ENCODE results near the gene ATP6V0B.
A peak's percentile ranks its signal among the peaks of the same experiment; 100 is the strongest.

Gene ATP6V0B

DNA sequence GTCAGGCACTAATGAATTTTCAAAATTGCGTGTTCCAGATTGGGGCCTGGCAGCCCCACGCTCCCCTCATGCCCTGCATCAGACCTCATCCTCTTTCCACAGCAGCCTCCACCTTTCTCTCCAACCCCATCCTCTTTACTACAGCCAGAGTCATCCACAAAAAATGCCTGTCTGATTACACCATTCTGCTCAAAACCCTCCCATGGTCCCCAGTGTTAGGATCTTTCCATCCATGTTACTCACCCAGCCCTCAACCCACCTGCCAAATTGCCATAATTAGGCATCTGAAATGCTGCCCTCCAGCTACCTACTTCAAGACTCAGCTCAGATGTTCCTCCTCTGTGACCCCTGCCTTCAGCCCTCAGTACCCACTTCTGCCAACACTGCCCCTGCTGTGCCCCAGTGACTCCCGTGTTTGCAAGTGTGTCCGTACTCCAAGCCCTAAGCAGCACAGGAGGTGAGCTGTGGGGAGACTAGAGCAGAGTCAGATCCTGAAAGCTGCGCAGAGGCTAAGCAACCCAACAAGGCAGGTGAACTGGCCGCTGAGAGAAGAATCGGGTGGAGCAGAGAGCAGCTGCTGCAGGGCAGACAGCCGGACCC lies 41.9 kb upstream of the ATP6V0B start:
- Histone ChIP-seq H2BK5ac (ENCODE audit: low read length) (no peak overlapping the region), H3K9ac (ENCODE audit: low read length) (peak overlapping the region; percentile 77), H3K4me3 (ENCODE audit: low read length) (peak overlapping the region; percentile 60), H4K8ac (ENCODE audit: low read depth, low read length) (no peak overlapping the region), H3K56ac (ENCODE audit: low read length) (peak overlapping the region; percentile 84), H3K36me3 (ENCODE audit: control insufficient read depth, insufficient read depth, low read length) (no peaks in the 10 kb centered on the region), H3K4me1 (ENCODE audit: control insufficient read depth, low read depth, low read length) (peaks cover 11% of the 10 kb centered on the region), H2BK15ac (replicated peaks; ENCODE audit: low read depth) (no peak overlapping the region), H3K18ac (ENCODE audit: low read length) (no peak overlapping the region), H3K4ac (ENCODE audit: low read depth, low read length) (no peak overlapping the region), H2AK5ac (ENCODE audit: low read length) (peak overlapping the region; percentile 69), H3K23ac (ENCODE audit: low read length) (no peak overlapping the region), H2BK120ac (ENCODE audit: low read depth, low read length) (no peak overlapping the region), H3K79me2 (ENCODE audit: control insufficient read depth, insufficient read depth, low read length) (no peaks in the 10 kb centered on the region), H3K27ac (ENCODE audit: low read depth, low read length) (no peak overlapping the region), H3K27me3 (ENCODE audit: insufficient read depth, low read length, poor library complexity) (no peaks in the 10 kb centered on the region), H3K79me1 (ENCODE audit: low read length) (no peaks in the 10 kb centered on the region), H4K5ac (ENCODE audit: low read length) (no peak overlapping the region), H3K4me2 (ENCODE audit: low read length) (peak overlapping the region; percentile 89)
- no CpG with 5 or more reads among the region's 8 CpGs for WGBS (ENCODE audit: extremely low coverage, insufficient coverage, low lambda C conversion rate)
- DNase-seq: peak; percentile 65

DNA sequence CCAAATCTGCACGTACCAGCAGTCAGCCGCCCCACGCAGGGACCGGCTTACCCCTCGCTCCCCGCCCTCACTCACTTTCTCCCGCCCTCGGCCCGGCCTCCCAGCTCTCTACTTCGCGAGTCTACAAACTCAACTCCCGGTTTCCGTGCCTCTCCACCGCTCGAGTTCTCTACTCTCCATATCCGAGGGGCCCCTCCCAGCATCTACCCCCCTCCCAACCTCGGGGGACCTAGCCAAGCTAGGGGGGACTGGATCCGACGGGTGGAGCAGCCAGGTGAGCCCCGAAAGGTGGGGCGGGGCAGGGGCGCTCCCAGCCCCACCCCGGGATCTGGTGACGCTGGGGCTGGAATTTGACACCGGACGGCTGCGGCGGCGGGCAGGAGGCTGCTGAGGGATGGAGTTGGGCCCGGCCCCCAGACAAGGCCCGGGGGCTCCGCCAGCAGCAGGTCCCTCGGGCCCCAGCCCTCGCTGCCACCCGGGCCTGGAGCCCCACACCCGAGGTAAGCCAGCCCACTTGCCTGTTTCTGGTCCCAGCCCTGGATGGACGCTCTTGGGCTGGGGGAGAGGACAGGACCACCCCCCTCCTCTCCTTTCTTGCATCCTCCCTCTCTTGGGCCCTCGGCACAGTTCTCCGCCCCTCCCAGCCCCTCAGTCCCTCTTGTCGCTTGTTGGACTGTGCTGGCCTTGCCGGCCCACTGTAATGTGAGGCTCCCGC lies 41.2 kb upstream of the ATP6V0B start, which contains the start of gene ARTN:
Gene ARTN, plus strand, starts transcription at position 416 of the 715 bp plus-strand sequence. CDS start 1,856 bp downstream, outside the sequence.
- no peak within 1 kb of the TSS for H2BK15ac ChIP-seq (replicated peaks; ENCODE audit: low read depth)
- H3K79me1 ChIP-seq (ENCODE audit: low read length): no peaks in the 10 kb centered on the region
- no peak within 1 kb of the TSS for H3K4ac ChIP-seq (ENCODE audit: low read depth, low read length)
- H3K4me3 ChIP-seq (ENCODE audit: low read length): peak within 1 kb of the TSS; percentile 60
- H3K9ac ChIP-seq (ENCODE audit: low read length): peak within 1 kb of the TSS; percentile 77
- peaks cover 11% of the 10 kb centered on the region for H3K4me1 ChIP-seq (ENCODE audit: control insufficient read depth, low read depth, low read length)
- no peak within 1 kb of the TSS for H2BK120ac ChIP-seq (ENCODE audit: low read depth, low read length)
- H3K36me3 ChIP-seq (ENCODE audit: control insufficient read depth, insufficient read depth, low read length): no peaks in the 10 kb centered on the region
- H3K18ac ChIP-seq (ENCODE audit: low read length): peak within 1 kb of the TSS; percentile 20
- peak; percentile 69 for DNase-seq
- no peaks in the 10 kb centered on the region for H3K27me3 ChIP-seq (ENCODE audit: insufficient read depth, low read length, poor library complexity)
- no peaks in the 10 kb centered on the region for H3K79me2 ChIP-seq (ENCODE audit: control insufficient read depth, insufficient read depth, low read length)
- no CpG with 5 or more reads among the region's 42 CpGs for WGBS (ENCODE audit: extremely low coverage, insufficient coverage, low lambda C conversion rate)
- peak within 1 kb of the TSS; percentile 90 for H3K4me2 ChIP-seq (ENCODE audit: low read length)
- H2BK5ac ChIP-seq (ENCODE audit: low read length): no peak within 1 kb of the TSS
- H2AK5ac ChIP-seq (ENCODE audit: low read length): peak within 1 kb of the TSS; percentile 71
- peak within 1 kb of the TSS; percentile 85 for H3K56ac ChIP-seq (ENCODE audit: low read length)
- H4K5ac ChIP-seq (ENCODE audit: low read length): no peak within 1 kb of the TSS
- peak within 1 kb of the TSS; percentile 9 for H3K23ac ChIP-seq (ENCODE audit: low read length)
- H3K27ac ChIP-seq (ENCODE audit: low read depth, low read length): peak within 1 kb of the TSS; percentile 14
- no peak within 1 kb of the TSS for H4K8ac ChIP-seq (ENCODE audit: low read depth, low read length)

DNA sequence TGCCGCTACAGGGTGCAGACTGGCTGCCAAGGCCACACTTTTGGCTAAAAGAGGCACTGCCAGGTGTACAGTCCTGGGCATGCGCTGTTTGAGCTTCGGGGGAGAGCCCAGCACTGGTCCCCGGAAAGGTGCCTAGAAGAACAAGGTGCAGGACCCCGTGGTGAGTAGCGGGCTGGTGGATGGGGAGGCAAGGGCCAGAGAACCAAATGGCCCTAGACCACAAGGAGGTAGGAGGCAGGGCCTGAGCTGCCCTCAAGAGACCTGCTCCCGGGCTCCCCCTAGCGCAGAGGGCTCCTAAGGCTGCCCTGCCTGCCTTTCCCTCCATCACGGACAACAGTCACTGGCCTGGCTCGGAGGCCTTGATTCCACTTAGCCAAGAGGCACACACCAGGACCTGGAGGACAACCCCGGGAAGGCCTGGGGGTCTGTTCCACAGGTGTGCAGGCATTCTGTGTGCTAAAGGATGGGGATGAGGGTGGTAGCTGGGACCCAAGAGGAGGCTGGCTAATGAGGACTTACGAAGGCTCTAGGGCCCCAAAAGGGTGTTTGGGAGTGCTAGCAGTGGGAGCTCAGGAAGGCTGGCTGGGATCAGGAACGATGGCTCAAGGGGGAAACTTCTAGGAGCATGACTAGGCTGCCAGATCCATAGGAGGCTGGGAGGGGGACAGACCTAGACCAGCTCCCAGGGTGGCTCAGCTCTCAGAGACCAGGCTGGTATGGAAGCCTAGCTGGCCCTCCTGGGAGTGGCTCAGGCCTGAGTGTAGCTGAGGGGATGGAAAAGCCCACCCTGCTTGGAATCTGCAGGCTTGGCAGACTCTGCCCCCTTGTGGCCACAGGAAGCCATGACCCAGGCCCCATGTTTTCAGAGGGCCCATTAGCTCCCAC lies 40.4 kb upstream of the ATP6V0B start:
- Histone ChIP-seq H3K56ac (ENCODE audit: low read length) (peak overlapping the region; percentile 85), H2BK120ac (ENCODE audit: low read depth, low read length) (no peak overlapping the region), H3K27ac (ENCODE audit: low read depth, low read length) (peak overlapping the region; percentile 14), H2BK5ac (ENCODE audit: low read length) (no peak overlapping the region), H3K36me3 (ENCODE audit: control insufficient read depth, insufficient read depth, low read length) (no peaks in the 10 kb centered on the region), H3K27me3 (ENCODE audit: insufficient read depth, low read length, poor library complexity) (no peaks in the 10 kb centered on the region), H2BK15ac (replicated peaks; ENCODE audit: low read depth) (no peak overlapping the region), H3K4me1 (ENCODE audit: control insufficient read depth, low read depth, low read length) (peaks cover 11% of the 10 kb centered on the region), H3K79me1 (ENCODE audit: low read length) (no peaks in the 10 kb centered on the region), H3K9ac (ENCODE audit: low read length) (peak overlapping the region; percentile 62), H3K4ac (ENCODE audit: low read depth, low read length) (no peak overlapping the region), H3K79me2 (ENCODE audit: control insufficient read depth, insufficient read depth, low read length) (no peaks in the 10 kb centered on the region), H3K18ac (ENCODE audit: low read length) (no peak overlapping the region), H3K4me2 (ENCODE audit: low read length) (peak overlapping the region; percentile 90), H3K23ac (ENCODE audit: low read length) (peak overlapping the region; percentile 9), H4K5ac (ENCODE audit: low read length) (no peak overlapping the region), H3K4me3 (ENCODE audit: low read length) (no peak overlapping the region), H4K8ac (ENCODE audit: low read depth, low read length) (no peak overlapping the region), H2AK5ac (ENCODE audit: low read length) (peak overlapping the region; percentile 71)
- peak; percentile 92 for DNase-seq
- WGBS (ENCODE audit: extremely low coverage, insufficient coverage, low lambda C conversion rate): no CpG with 5 or more reads among the region's 13 CpGs

DNA sequence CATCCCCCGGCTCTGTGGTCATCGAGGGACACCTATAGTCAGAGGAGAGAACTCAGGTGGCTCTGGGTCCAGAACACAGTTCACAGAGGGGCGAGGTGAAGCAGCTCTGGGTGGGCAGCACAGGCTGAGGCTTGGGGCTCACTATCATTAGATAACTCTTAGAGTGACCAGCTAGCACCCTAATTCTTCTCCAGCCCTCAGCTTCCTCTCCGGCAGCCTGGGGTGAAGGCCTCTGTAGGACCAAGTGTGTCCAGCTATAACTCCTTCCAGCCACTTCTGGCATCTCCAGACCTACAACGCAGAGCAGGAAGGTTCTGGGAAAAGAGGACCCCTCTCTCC lies 39.8 kb upstream of the ATP6V0B start:
- H2BK15ac ChIP-seq (replicated peaks; ENCODE audit: low read depth): no peak overlapping the region
- H4K5ac ChIP-seq (ENCODE audit: low read length): no peak overlapping the region
- peak overlapping the region; percentile 26 for H3K9ac ChIP-seq (ENCODE audit: low read length)
- no peak overlapping the region for H2BK120ac ChIP-seq (ENCODE audit: low read depth, low read length)
- H2AK5ac ChIP-seq (ENCODE audit: low read length): peak overlapping the region; percentile 62
- H3K56ac ChIP-seq (ENCODE audit: low read length): peak overlapping the region; percentile 69
- H3K4me3 ChIP-seq (ENCODE audit: low read length): no peak overlapping the region
- peaks cover 8% of the 10 kb centered on the region for H3K4me1 ChIP-seq (ENCODE audit: control insufficient read depth, low read depth, low read length)
- no peak overlapping the region for H4K8ac ChIP-seq (ENCODE audit: low read depth, low read length)
- H3K4ac ChIP-seq (ENCODE audit: low read depth, low read length): no peak overlapping the region
- H3K18ac ChIP-seq (ENCODE audit: low read length): no peak overlapping the region
- WGBS (ENCODE audit: extremely low coverage, insufficient coverage, low lambda C conversion rate): no CpG with 5 or more reads among the region's 5 CpGs
- H3K27me3 ChIP-seq (ENCODE audit: insufficient read depth, low read length, poor library complexity): no peaks in the 10 kb centered on the region
- H3K79me2 ChIP-seq (ENCODE audit: control insufficient read depth, insufficient read depth, low read length): no peaks in the 10 kb centered on the region
- H3K23ac ChIP-seq (ENCODE audit: low read length): no peak overlapping the region
- no peak overlapping the region for H3K27ac ChIP-seq (ENCODE audit: low read depth, low read length)
- no peak for DNase-seq
- no peaks in the 10 kb centered on the region for H3K36me3 ChIP-seq (ENCODE audit: control insufficient read depth, insufficient read depth, low read length)
- H2BK5ac ChIP-seq (ENCODE audit: low read length): peak overlapping the region; percentile 15
- no peaks in the 10 kb centered on the region for H3K79me1 ChIP-seq (ENCODE audit: low read length)
- no peak overlapping the region for H3K4me2 ChIP-seq (ENCODE audit: low read length)

DNA sequence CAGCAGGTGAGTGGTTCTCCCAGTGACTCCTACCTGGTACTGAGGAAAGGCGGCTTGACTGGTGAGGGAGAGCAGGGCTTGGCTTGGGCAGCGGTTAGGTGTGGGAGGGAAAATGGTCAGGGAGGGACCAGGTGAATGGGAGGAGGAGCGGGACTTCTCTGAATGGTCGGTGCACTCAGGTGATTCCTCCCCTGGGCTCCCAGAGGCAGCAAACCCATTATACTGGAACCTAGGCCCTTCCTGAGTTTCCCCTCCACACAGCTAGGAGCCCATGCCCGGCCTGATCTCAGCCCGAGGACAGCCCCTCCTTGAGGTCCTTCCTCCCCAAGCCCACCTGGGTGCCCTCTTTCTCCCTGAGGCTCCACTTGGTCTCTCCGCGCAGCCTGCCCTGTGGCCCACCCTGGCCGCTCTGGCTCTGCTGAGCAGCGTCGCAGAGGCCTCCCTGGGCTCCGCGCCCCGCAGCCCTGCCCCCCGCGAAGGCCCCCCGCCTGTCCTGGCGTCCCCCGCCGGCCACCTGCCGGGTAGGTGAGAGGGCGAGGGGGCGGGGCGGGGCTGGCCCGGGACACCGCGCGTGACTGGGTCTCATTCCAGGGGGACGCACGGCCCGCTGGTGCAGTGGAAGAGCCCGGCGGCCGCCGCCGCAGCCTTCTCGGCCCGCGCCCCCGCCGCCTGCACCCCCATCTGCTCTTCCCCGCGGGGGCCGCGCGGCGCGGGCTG lies 38.9 kb upstream of the ATP6V0B start:
- H3K4me3 ChIP-seq (ENCODE audit: low read length): peak overlapping the region; percentile 38
- peak overlapping the region; percentile 79 for H3K4me2 ChIP-seq (ENCODE audit: low read length)
- WGBS (ENCODE audit: extremely low coverage, insufficient coverage, low lambda C conversion rate): no CpG with 5 or more reads among the region's 48 CpGs

More for the DNA sequence above, 38.9 kb upstream of the ATP6V0B start:
- Histone ChIP-seq H2BK15ac (replicated peaks; ENCODE audit: low read depth) (no peak overlapping the region), H3K27ac (ENCODE audit: low read depth, low read length) (peak overlapping the region; percentile 8), H3K4ac (ENCODE audit: low read depth, low read length) (no peak overlapping the region), H3K79me2 (ENCODE audit: control insufficient read depth, insufficient read depth, low read length) (no peaks in the 10 kb centered on the region), H3K9ac (ENCODE audit: low read length) (peak overlapping the region; percentile 82), H2AK5ac (ENCODE audit: low read length) (no peak overlapping the region), H4K8ac (ENCODE audit: low read depth, low read length) (no peak overlapping the region), H2BK120ac (ENCODE audit: low read depth, low read length) (no peak overlapping the region), H3K27me3 (ENCODE audit: insufficient read depth, low read length, poor library complexity) (no peaks in the 10 kb centered on the region), H4K5ac (ENCODE audit: low read length) (no peak overlapping the region), H3K18ac (ENCODE audit: low read length) (peak overlapping the region; percentile 33), H3K79me1 (ENCODE audit: low read length) (no peaks in the 10 kb centered on the region), H3K23ac (ENCODE audit: low read length) (no peak overlapping the region), H3K56ac (ENCODE audit: low read length) (peak overlapping the region; percentile 91), H3K36me3 (ENCODE audit: control insufficient read depth, insufficient read depth, low read length) (no peaks in the 10 kb centered on the region), H3K4me1 (ENCODE audit: control insufficient read depth, low read depth, low read length) (peaks cover 8% of the 10 kb centered on the region), H2BK5ac (ENCODE audit: low read length) (no peak overlapping the region)
- DNase-seq: peak; percentile 67

Measured in mesendoderm (in vitro differentiated cells).